ENCODE results near the gene IGFBP4.

- TF ChIP-seq, protein P1, sequence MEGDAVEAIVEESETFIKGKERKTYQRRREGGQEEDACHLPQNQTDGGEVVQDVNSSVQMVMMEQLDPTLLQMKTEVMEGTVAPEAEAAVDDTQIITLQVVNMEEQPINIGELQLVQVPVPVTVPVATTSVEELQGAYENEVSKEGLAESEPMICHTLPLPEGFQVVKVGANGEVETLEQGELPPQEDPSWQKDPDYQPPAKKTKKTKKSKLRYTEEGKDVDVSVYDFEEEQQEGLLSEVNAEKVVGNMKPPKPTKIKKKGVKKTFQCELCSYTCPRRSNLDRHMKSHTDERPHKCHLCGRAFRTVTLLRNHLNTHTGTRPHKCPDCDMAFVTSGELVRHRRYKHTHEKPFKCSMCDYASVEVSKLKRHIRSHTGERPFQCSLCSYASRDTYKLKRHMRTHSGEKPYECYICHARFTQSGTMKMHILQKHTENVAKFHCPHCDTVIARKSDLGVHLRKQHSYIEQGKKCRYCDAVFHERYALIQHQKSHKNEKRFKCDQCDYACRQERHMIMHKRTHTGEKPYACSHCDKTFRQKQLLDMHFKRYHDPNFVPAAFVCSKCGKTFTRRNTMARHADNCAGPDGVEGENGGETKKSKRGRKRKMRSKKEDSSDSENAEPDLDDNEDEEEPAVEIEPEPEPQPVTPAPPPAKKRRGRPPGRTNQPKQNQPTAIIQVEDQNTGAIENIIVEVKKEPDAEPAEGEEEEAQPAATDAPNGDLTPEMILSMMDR (IDR thresholded peaks at IDR 0.05) = no peak
- TF ChIP-seq POLR2A (IDR thresholded peaks at IDR 0.05) = no peak
Observed at GRCh38 chr17:40447806-40448205, 4.6 kb downstream of the IGFBP4 start.
